Measurements from ENCODE around the gene LCN10.
"Not testable (repeated sequence)": the region's sequence is repeated elsewhere in the genome, so short reads cannot be mapped to it uniquely, and the experiment has no call there.

GRCh38 chr9:136786983-136787382, 44.2 kb upstream of the LCN10 start:
- TF ChIP-seq CTCF (IDR thresholded peaks at IDR 0.05; ENCODE audit: insufficient read depth, low read length); POLR2AphosphoS5 (IDR thresholded peaks at IDR 0.05; ENCODE audit: low read depth); GABPA (IDR thresholded peaks at IDR 0.05; ENCODE audit: low read depth): not testable (repeated sequence)
